Lung (tissue), 12 donors: ENCODE results near the gene MIA. TPM values are rescaled to one million over a fixed set of nuclear protein-coding genes. Genes with fewer than 3 reads are reported as not detected.
A peak's percentile ranks its signal among the peaks of the same experiment; 100 is the strongest.

Source experiments
- ATAC-seq: fragments of 200-7000 bp; cut with Tn5 transposase; one replicate; pipeline ENCODE4 v1.9.1; 2020; ENCODE audit warnings: moderate number of reproducible peaks; ENCODE audit not compliant: insufficient read depth, low FRiP score
- DNase-seq, 3 donors: peaks; one replicate each; pipeline ENCODE4 v3.0.0-alpha.2; 2013 to 2017
- H3K27ac ChIP-seq, 2 donors: one replicate each; pipeline ENCODE4 v1.5.1; 2013; ENCODE audit warnings: mild to moderate bottlenecking in 2 of 2, moderate library complexity in 2 of 2, control low read depth in 1 of 2, inconsistent platforms in 1 of 2, low read depth in 1 of 2, low read length in 1 of 2
- H3K27me3 ChIP-seq, 3 donors: one replicate each; pipeline ENCODE4 v1.5.1; 2013; ENCODE audit warnings: low read length in 2 of 3; ENCODE audit not compliant: control insufficient read depth in 3 of 3, insufficient read depth in 3 of 3
- H3K36me3 ChIP-seq, 4 donors: one replicate each; pipeline ENCODE4 v1.5.1; 2013; ENCODE audit warnings: low read length in 4 of 4, mild to moderate bottlenecking in 1 of 4, moderate library complexity in 1 of 4; ENCODE audit not compliant: control insufficient read depth in 4 of 4, insufficient read depth in 4 of 4
- H3K4me1 ChIP-seq, 5 donors: one replicate each; pipeline ENCODE4 v1.5.1; 2013; ENCODE audit warnings: low read length in 5 of 5, mild to moderate bottlenecking in 2 of 5, moderate library complexity in 1 of 5; ENCODE audit not compliant: control insufficient read depth in 5 of 5, insufficient read depth in 5 of 5
- H3K4me3 ChIP-seq: one replicate; pipeline ENCODE4 v1.5.1; 2013; ENCODE audit warnings: mild to moderate bottlenecking, control low read depth, moderate library complexity
- H3K9ac ChIP-seq, 2 donors: one replicate each; pipeline ENCODE4 v1.5.1; 2013; ENCODE audit warnings: low read length in 2 of 2, control low read depth in 1 of 2; ENCODE audit not compliant: insufficient read depth in 1 of 2
- H3K9me3 ChIP-seq, 4 donors: one replicate each; pipeline ENCODE4 v1.5.1; 2013; ENCODE audit warnings: low read length in 3 of 4, mild to moderate bottlenecking in 1 of 4, moderate library complexity in 1 of 4; ENCODE audit not compliant: control insufficient read depth in 4 of 4, insufficient read depth in 3 of 4
- WGBS, 2 donors: extraction: QIAGEN DNeasy Blood & Tissue Kit; methylation state at CpG; one replicate each; pipeline ENCODE4 v1.1.7; 2013; 5-methylcytosine and 5-hydroxymethylcytosine counted together
- polyA plus RNA-seq, 2 donors: library from polyadenylated mRNA; stranded (reverse); fragments of 200-250 nt; gene quantifications; one replicate each; pipeline ENCODE4 v1.2.1, GENCODE V29; 2013
- total RNA-seq, 2 donors: library from RNA; depleted of rRNA in 1 of 2; stranded (reverse); fragments of >200 nt in 1 of 2; gene quantifications; one replicate each; pipeline ENCODE4 v1.2.1, GENCODE V29; 2014 to 2021
- TF ChIP-seq, protein P1 (sequence below): IDR thresholded peaks from 2 replicates; pipeline ENCODE4 v1.5.1; 2012; ENCODE audit warnings: mild to moderate bottlenecking; ENCODE audit errors: control extremely low read depth, extremely low read depth
- donor health status: control.
- donor health status: control.
- donor health status: Bipolar disorder and iron deficiency.
- donor health status: healthy.
- donor health status: DM: yes; HTN: yes; CAD: no.

Gene MIA
- total and polyA plus RNA-seq, 4 donors = 0.75 to 4.6 (median 3.2) TPM; not detected in 1

DNA sequence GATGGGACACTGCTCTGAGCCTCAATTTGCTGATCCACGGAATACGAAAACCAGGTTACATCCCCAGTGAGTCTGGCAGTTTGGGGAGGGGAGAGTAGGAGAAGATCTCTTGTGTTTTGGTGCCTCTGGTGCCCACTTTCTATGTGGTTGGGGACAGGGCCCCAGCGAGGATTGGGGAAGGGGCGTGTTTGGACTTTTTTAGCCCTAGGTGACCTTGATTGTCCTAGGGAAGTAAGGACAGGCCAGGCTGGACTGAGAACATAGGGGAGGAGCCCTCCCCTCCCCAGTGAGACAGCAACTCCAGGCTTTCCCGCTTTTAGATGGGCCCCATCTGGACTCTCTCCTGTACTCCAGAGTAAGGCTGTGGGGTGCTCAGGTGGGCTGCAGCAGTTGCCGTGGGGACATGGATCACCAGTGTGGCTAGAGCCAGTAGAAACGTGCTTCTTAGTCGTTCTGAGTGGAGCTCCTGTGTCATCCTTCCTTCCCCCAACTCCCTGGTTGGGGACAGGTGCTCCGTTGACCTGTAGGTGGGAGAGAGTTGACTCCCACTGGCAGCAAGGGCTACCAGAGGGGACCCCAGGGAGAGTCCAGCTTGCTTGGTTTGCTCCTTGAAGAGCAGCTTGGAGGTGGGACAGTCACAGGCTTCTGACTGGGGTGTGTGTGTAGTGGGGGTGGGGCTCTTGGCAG lies 28.0 kb downstream of the MIA start:
- H3K27ac ChIP-seq = peak overlapping the region; percentile 71 to 84
- DNase-seq = no peak
- TF ChIP-seq, protein P1, sequence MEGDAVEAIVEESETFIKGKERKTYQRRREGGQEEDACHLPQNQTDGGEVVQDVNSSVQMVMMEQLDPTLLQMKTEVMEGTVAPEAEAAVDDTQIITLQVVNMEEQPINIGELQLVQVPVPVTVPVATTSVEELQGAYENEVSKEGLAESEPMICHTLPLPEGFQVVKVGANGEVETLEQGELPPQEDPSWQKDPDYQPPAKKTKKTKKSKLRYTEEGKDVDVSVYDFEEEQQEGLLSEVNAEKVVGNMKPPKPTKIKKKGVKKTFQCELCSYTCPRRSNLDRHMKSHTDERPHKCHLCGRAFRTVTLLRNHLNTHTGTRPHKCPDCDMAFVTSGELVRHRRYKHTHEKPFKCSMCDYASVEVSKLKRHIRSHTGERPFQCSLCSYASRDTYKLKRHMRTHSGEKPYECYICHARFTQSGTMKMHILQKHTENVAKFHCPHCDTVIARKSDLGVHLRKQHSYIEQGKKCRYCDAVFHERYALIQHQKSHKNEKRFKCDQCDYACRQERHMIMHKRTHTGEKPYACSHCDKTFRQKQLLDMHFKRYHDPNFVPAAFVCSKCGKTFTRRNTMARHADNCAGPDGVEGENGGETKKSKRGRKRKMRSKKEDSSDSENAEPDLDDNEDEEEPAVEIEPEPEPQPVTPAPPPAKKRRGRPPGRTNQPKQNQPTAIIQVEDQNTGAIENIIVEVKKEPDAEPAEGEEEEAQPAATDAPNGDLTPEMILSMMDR = no peak
- peaks cover 0 to 31% (median 17%) of the 10 kb centered on the region in 4 donors for H3K36me3 ChIP-seq
- H3K27me3 ChIP-seq = no peaks in the 10 kb centered on the region
- 40 to 49% methylated on average over 9 of the region's 9 CpGs for WGBS, 2 donors
- no peak overlapping the region for H3K4me3 ChIP-seq
- H3K4me1 ChIP-seq = peaks cover 19 to 59% (median 52%) of the 10 kb centered on the region in 5 donors
- ATAC-seq = no peak
- no peak overlapping the region for H3K9ac ChIP-seq
- no peaks in the 10 kb centered on the region for H3K9me3 ChIP-seq

DNA sequence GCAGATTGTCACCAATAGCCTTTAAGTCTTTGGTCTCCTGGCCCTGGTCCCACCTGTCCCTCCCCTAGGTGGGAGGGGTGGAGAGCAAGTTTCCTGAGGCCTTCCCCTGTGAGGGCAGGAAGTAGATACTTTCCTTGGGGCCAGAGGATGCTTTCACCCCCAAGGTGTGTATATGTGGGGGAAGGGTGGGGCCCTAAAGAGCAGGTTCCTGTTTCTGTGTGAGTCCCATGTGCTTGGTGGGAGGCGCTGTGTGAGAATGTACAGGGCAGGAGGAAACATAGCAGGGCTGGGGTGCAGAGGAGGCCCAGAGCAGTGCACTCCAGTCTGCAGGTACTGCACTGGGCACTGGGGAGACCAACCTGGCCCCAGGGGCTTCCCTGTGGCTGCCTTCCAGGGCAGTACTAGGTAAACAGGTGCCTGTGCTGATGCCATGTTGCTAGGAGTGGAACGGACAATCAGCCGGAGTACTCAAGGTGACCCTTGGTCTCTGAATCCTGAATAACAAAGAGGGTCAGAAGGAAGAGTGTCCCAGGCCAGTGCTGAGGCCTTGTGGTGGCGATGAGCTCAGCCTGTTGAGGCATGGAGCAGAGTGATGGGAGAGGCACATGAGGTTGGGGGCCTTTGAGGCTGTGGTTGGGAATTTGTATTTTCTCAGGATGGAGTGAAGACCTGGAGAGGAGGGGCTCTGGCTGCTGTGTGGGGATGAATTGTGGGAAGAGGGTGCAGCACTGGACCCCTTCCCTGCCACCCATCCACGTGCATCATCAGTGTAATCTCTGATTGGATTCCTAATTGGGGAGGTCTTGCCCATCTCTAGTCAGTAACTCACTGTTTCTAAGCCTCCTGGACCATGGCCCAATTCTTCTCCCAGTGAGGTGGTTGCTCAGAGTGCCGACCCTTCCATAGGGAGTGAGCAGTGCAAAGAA lies 28.8 kb downstream of the MIA start:
- Histone ChIP-seq H3K4me1 (peaks cover 19 to 59% (median 52%) of the 10 kb centered on the region in 5 donors), H3K4me3 (no peak overlapping the region), H3K9ac (no peak overlapping the region), H3K9me3 (no peaks in the 10 kb centered on the region), H3K36me3 (peaks cover 0 to 37% (median 23%) of the 10 kb centered on the region in 4 donors), H3K27ac (peak overlapping the region; percentile 71 to 84), H3K27me3 (no peaks in the 10 kb centered on the region)
- TF ChIP-seq, protein P1 = no peak
- WGBS, 2 donors = 54 to 71% methylated on average over 6 of the region's 6 CpGs
- DNase-seq (no peak), ATAC-seq (no peak)

DNA sequence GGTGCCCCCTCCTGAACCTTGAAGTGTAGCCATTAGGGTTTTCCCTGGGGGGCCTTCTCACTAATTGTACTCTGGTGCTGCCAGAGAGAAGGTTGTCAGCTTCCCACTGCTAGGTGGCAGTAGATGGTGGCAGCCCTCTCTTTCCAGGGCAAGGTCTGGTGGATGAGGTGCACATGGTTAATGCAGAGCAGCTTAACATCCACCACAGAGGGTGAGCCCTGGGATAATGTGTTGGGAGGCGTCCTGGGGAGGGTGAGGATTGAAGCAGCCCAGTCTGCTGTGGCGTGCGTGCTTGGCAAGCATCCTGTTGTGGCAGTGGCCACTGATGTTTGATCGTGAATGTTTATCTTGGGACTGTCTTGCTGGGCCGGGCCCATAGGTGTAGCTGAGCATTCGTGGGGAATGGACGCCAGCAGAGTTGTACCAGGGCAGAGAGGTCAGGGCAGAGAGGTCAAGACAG lies 29.5 kb downstream of the MIA start:
- 37 to 63% methylated on average over 7 of the region's 7 CpGs for WGBS, 2 donors
- no peak for DNase-seq
- no peak for ATAC-seq
- no peaks in the 10 kb centered on the region for H3K27me3 ChIP-seq
- H3K9ac ChIP-seq = no peak overlapping the region
- peaks cover 0 to 42% (median 26%) of the 10 kb centered on the region in 4 donors for H3K36me3 ChIP-seq
- no peak overlapping the region for H3K4me3 ChIP-seq
- H3K9me3 ChIP-seq = no peaks in the 10 kb centered on the region
- TF ChIP-seq, protein P1 = no peak
- peaks cover 19 to 58% (median 52%) of the 10 kb centered on the region in 5 donors for H3K4me1 ChIP-seq
- peak overlapping the region; percentile 59 to 84 for H3K27ac ChIP-seq
